Activated CD4-positive, alpha-beta T cell treated with anti-CD3 and anti-CD28 coated beads for 24 hours (primary cell): ENCODE data around the gene PZP.
"Not testable (repeated sequence)": the region's sequence is repeated elsewhere in the genome, so short reads cannot be mapped to it uniquely, and the experiment has no call there.

ENCODE experiments used
- DNase-seq, 2 donors: peaks; one replicate each; pipeline ENCODE4 v3.0.0-alpha.2; 2020; ENCODE audit warnings: low read depth in 2 of 2

The PZP gene

DNA sequence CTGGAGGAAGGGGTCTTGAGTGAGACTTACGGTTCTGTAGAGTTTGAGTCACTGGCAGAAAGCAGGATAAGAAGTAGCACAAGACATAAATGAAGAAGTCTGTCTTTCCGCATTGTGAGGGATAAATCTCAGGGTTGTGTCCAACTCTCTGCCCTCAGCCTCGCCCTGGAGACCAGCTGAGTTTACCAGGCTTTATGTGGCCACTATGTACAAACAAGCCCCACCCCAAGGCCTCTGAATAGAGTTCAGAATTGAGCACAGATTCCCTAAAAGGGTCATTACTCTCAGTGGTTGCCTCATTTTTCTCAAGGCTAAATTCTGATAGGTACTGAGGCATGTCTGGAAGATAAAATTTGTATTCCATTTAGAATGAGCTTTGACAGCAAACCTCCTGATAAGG, at the start of gene PZP:
PZP (minus strand) TSS at position 167 of the 400 bp plus-strand sequence; CDS start at position 113, 54 bp downstream.
- no peak for DNase-seq

DNA sequence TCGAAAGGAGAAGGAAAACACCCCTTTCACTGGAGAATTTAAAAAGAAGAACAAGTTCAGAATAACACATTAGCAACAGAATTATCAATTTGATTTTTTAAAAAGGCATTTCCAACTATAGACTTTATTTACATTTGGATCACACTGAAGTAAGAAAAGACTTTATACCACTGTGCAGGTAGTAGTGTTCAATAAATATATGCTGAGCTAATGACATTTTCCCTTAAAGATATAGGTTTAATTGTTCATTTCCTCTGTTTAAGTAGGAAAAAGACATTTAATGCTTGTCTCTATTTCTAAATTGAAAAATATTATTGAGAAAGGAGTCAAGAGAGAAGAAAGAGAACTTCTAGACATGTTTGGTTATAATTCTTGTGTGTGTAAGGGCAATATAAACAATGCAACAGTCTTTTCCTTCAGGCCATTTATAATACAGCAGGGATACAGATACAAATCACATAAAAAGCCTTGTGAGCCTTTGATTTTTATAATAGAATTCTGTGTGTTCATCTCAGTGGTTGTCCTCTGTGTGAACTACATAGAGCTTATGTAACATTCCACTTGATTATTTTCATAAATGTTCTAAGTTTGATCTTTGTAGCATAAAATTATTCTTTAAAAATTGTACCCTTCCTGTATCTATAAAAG, 48.7 kb upstream of the PZP start:
- DNase-seq, result no peak

DNA sequence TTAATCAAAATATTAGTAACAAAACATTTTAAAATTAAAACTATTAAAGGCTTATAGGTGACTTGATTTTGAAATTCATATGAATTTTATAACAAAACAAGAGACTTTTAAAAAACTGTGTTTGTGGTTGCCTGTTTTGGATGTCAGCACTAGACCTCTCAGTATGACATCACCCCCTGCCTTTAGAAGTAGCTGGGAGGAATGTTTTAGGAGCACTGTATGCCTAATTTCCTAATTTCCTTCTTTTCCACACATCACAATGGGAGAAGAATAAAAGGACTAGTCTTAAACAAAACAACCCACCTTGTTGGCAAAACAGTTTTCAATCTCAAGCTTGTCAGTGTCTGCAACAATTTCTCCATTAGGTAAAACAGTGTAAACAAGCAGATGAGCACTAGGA, 48.1 kb upstream of the PZP start:
- no peak for DNase-seq

DNA sequence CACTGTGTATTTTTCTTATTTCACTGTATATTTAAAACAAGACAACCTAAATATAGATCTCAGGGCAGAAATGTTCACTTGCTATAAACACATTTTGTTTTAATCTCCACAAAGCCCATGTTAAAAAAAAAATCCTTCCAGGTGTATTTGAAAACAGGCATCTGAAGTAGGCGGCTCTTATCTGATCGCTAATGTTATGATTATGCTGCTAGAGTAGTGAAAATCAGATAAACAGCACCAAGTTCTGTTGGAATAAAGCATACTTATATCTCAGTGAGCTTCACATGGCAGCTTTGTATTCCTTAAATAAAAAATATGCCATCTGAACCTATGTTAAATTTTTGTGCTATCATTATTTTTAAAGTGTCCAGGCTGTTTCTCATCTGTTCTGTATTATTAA, 47.6 kb upstream of the PZP start:
- no peak for DNase-seq

DNA sequence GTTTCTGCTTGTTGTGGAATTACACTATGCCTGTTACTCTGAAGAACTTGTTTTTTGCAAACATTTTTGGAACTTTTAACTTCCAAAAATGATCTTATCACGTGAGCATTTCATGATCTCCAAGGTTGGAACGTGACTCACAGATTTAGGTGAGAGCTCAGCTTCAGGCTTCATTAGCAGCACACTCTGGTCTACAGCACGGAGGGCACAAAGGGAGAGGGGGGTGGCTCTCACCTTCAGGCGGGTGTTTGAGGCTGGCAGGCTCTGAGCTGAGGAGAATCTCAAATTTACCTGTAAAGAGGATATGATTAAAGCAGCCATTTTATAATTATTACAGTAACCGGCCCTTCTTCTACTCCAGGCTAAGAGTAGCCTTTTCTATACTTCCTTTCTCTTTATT, 45.3 kb upstream of the PZP start:
- DNase-seq, result no peak

DNA sequence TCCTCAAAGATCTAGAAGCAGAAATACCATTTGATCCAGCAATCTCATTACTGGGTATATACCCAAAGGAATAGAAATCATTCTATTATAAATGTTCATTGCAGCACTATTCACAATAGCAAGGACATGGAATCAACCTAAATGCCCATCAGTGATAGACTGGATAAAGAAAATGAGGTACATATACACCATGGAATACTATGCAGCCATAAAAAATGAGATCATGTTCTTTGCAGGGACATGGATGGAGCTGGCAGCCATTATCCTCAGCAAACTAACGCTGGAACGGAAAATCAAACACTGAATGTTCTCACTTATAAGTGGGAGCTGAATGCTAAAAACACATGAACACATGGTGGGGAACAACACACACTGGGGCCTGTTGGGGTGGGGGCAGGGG, 44.6 kb upstream of the PZP start:
- DNase-seq, result not testable (repeated sequence)

DNA sequence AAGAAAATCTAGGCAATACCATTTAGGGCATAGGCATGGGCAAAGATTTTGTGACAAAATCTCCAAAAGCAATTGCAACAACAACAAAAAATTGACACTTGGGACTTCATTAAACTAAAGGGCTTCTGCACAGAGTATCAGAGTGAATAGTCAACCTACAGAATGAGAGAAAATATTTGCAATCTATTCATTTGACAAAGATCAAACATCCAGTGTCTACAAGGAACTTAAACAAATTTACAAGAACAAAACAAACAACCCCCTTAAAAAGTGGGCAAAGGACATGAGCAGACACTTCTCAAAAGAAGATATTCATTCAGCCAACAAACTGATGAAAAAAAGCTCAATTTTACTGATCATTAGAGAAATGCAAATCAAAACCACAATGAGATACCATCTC, 44.1 kb upstream of the PZP start:
- DNase-seq, result no peak

DNA sequence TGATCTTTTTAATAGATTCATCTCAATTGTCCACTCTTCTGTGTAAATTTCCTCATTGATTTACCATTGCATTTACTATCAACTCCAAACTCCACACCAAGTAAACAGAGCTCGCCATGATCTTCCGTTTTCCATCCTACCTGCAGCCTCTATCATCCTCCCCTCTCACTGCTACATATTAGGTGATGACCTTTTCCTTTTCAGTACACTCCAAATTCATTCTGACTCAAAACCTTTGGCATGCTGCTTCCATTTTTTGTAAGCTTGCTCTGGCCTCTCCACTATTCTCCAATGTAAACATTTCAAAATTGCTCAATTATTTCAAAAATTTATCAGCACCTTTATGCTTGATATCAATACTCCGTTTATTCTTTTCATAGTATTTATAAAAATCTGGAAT, 40.2 kb upstream of the PZP start:
- no peak for DNase-seq

DNA sequence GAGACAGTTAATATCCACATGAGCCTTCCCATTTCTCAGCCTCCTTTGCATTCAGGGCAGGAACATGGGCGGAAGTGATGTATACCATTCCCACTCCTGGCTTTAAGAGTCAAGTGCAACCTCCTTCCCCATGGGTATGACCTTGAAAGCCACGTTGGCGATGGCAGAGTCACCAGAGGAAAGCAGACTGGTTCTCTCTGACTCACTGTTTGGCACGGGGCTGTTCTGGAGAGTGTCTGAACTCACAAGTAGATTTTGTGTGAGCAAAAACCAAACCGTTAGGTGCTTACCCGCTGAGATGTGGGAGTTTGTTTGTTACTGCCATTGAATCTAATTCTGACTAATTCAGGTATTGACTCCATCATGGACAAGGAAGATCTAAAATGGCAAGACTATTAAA, 36.7 kb upstream of the PZP start:
- peak; percentile 47 to 50 for DNase-seq

DNA sequence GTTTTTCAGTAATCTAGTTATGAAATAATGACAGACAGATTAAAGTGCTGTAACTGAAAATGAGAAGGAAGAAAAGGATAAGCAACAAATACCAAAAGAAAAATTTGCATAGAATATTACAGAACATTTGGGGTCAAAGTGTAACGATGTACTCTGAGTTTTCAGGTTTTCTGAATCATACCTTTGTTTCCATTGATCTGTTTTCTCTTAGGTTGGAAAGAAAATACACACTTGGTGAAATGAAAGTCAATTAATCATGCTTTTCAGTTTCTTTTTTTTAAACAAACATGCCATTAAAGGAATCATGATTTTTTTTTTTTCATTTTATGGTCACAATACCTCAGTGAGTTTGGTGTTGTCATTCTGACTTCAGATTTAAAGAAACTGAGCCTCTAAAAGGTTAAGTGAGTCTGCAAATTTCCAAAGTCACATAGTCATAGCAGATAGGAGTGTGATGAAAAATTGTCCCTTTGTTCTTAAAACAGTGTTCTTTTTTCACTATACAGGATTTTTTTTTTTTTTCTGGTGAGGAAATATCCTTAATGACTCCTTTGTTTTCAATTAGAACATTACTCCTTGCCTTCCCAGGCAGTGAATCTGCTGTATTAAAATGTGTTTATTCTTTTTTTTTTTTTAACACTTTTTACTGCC, 35.9 kb upstream of the PZP start:
- no peak for DNase-seq

DNA sequence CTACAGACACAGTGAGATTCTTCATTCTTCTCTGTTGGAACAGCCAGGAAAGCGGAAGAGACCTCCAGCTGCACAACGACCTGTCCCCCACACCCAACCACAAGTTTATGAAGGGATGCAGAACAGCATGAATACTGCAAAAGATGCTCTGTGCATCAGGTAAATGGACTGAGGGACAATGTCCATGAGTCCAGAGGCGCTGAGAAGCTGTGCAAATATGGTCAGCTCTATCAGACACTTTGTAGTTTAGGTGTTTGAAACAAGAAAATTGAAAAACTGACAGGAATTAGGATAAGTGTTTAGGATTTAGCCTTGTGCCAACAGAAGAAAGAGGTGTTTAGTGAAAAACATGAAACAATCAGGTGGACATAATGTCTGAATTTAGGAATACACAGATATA, 33.1 kb upstream of the PZP start:
- no peak for DNase-seq

DNA sequence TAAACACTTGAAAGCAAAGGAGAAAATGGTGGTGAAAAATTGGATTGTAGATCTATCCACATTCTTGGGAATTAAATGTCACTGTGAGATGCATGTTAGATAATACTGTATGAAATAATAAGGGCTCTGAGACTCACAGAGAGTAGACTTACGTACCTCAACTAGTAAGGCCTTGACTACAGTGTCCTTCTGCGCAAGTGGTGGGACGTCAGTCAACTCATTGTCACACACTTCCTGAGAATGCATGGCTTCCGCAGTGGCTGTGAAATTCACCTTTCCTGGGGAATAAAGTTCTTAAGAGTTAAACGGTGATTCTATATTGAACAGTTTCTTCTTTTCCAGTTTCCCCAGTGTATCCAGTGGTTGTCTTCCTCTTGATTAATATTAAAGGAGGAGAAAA, 32.6 kb upstream of the PZP start:
- DNase-seq, result no peak

DNA sequence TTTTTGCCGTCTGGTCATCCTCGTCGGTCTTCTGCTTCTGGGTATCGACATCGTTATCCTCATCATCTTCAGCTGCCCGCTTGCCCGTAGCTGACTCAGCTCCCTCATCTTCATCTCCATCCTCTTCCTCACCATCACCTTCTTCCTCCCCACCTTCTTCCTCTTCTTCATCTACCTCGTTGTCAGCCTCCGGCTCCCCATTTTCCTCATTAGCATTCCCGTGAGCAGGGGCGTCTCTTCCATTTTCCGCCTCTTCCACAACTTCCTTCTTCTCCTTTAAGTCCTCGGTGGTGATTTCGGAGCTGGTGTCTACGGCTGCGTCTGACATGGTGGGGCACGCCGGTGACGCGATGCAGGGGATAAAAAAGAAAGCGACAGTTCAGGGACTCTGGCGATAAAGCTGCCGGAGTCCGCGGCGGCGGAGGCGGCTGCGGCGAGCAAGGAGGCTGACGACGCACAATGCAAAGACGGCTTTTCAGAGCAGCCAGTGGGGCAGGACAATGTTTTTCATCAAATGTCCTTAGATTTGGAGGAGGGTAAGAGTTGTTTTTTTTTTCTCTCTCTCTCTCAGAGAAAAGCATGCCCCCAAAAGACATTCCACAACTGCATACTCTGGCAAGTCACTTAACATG, 31.9 kb upstream of the PZP start:
- peak; percentile 13 to 26 for DNase-seq

DNA sequence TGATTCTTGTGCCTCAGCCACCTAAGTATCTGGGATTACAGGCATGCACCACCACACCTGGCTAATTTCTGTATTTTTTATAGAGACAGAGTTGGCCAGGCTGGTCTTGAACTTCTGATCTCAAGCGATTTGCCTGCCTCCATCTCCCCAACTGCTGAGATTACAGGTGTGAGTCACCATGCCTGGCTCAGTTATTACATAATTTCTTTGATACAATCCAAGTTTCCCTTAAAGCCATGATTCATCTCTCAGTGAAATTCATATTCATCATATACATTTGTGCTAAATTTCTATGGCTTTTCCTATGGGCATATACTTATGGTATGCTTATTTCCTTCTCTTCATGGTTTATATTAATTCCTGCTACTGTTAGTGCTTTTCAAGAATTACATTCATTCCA, 29.1 kb upstream of the PZP start:
- DNase-seq, result no peak

DNA sequence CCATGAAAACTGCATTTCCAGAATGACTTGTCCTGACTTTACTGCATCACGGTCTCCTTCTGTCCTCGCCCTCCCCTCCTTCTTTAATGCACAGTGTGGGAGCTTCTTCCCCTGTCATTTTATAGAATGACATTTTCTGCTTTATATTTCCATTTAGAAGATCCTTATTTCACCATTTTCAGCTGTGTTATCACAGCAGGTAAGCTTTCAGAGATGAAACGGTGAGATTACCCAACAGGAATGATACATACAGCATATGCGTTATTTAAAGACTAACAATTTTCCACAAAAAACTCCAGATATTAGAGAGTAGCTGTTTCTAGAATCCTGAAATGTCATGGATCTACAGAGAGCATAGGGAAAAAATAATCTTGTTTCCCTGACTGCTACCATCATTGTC, 27.3 kb upstream of the PZP start:
- DNase-seq, result no peak

DNA sequence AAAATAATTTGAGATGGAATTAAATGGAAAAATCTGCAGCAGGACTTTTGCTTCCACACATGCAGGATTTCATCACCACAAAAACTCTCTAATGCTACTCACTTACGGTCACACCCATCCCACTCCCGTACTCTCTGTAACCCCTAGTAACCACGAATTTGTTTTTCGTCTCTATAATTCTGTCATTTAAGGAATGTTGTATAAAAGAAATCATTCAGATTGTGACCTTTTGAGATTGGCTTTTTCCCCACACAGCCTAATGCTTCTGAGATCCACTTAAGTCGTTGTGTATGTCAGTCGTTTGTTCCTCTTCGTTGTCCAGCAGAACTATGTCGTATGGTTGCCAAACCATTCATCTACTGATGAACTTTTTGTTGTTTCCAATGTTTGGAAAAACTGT, 19.8 kb upstream of the PZP start:
- no peak for DNase-seq

DNA sequence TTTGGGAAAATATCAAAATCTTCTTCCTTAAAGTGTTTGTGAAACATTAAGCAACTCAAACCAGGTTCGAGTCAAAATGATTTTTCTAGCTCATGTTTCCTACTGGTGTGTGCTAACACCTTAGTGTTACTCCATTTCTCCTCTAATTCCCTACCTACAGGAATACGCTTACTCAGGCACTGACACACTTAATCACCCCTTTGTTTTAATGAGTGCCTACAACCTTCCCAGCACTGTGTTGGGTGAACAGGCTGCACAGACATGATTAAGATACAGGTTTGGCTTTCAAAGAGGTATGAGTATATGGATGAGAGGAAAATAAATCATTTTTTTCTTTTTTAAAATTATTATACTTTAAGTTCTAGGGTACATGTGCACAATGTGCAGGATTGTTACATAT, 15.6 kb upstream of the PZP start:
- no peak for DNase-seq

DNA sequence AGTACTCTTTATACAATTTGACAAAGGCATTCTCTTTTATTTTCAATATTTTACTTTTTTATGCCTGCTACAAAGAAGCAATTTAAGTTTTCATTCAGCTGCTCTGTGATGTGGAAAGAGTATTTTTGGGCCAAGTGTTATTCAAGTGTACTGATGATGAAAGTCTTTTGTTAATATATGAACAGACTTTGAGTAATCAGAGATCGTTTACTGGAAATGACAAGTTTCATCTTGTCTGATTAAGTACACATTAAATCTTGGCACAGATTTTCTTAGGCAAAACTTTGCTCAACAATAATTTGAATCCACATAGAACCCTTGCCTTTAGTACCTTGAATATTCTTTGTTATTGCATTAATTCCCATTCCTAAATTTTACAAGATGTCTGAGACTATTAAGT, 13.3 kb upstream of the PZP start:
- no peak for DNase-seq

DNA sequence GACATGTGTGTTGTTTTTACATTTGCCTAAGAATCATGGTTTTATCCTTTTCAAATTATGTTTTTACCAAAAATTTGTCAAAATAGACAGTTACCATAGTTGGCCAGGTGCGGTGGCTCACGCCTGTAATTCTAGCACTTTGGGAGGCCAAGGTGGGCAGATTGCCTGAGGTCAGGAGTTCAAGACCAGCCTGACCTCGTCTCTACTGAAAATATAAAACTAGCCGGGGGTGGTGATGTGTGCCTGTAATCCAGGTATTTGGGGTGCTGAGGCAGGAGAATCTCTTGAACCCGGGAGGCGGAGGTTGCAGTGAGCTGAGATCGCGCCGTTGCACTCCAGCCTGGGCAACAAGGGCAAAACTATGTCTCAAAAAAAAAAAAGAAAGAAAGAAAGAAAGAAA, 12.8 kb upstream of the PZP start:
- not testable (repeated sequence) for DNase-seq

DNA sequence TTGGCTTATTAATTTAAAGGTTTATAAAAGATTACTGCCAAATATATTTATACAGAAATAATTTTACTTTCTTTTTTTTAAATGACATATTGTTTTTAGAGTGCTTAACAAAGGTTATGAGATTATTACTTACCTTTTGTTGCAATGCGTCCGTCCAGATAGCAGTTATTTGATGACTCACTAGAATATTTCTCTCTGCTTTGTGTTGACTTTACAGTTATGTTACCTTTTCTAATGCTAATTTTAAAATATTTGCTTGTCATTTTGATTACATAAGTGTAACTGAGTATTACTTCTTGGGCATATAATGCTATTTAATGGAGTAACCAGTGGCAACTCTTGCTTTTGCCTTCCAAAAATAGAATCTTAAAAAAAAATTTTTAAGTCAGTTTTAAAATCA, 6.3 kb upstream of the PZP start:
- no peak for DNase-seq

DNA sequence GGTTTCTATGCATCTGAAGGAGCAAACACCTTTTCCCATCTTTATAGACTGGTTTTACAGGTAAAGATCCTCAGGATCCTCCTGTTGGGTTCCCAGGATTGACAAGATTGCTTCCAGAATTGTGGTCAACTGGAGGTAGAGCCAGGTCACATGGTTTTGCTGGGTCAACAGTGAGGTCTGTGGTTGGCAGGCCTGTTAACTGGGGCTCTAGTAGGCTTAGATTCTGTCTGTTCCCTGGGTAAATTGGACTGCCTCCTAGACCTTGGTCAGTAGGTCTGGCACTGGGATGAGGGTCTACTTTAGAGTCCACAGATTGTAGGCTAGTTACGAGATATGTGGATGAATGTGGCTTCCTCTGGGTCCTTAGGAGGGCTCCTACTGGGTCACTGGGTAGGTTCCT, 3.5 kb upstream of the PZP start:
- DNase-seq, result no peak

DNA sequence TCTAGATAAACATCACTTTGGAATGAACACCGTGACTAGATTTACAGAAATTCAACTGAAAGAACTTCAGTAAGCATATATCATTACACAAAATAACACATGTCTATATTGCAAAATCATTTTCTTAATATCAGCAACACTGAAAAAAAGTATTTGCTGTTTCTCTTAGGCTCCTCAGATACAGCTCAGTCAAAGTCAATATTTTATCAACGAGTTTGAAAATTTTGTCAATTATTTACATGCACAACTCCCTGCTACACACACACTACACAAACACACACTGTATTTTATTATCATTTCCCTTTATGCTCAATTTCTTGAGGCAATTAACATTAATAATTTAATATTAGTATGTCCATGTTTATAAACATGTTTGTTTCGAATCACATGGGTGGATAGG, 3.8 kb downstream of the PZP start:
- DNase-seq, result no peak

DNA sequence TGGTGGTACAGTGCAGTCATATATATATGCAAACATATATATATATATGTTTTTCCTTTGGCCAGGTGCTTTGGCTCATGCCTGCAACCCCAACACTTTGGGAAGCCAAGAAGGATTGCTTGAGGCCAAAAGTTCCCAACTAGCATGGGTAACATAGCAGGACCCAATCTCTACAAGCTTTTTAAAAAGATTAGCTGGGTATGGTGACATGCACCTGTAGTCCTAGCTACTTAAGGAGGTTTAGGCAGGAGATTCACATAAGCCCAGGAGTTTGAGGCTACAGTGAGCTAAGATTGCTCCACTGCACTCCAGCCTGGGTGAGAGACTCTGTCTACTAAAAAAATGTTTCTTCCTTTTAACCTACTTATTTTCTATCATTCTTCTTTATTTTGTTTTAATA, 10.2 kb downstream of the PZP start:
- no peak for DNase-seq

DNA sequence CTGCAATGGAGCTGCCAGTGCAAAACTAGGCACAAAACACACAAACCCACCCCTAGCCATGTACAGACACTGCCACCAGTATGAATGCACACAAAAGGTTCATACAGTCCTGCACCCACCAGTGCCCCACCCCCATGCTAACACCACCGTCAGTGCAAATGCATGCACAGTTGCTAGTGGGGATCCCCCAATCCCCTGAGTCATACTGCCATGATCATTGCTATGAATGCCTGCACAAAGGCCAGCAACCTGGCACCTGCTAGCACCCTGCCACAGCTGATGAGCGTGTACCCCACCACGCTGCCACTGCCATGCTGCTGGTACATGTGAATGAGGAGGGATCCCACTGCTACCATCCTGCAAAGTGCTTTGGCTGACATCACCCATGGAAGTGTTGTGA, 23.9 kb downstream of the PZP start:
- DNase-seq, result no peak
